HG02973 (cell line): ENCODE results near the gene ENDOD1.

Experiments used
- ATAC-seq: cut with Tn5 transposase; IDR thresholded peaks from one replicate; pipeline ENCODE4 v1.9.1; 2021; ENCODE audit warnings: moderate library complexity; ENCODE audit not compliant: unreplicated experiment

Gene ENDOD1

GRCh38 chr11:95076416-95076815 lies 13.2 kb upstream of the ENDOD1 start:
- peak; percentile 67 for ATAC-seq

GRCh38 chr11:95076981-95077380 lies 12.7 kb upstream of the ENDOD1 start:
- ATAC-seq = no peak

- ATAC-seq = no peak
Observed at GRCh38 chr11:95078526-95078925, 11.1 kb upstream of the ENDOD1 start.

- ATAC-seq = no peak
Observed at GRCh38 chr11:95081010-95081409, 8.6 kb upstream of the ENDOD1 start.

GRCh38 chr11:95081412-95081811 lies 8.2 kb upstream of the ENDOD1 start:
- no peak for ATAC-seq

GRCh38 chr11:95082576-95083001 lies 7.1 kb upstream of the ENDOD1 start:
- ATAC-seq = no peak

- ATAC-seq = peak; percentile 48
Observed at GRCh38 chr11:95084509-95084908, 5.1 kb upstream of the ENDOD1 start.

- no peak for ATAC-seq
Observed at GRCh38 chr11:95085117-95085816, 4.4 kb upstream of the ENDOD1 start.

- ATAC-seq = no peak
Observed at GRCh38 chr11:95086151-95086550, 3.5 kb upstream of the ENDOD1 start.

- no peak for ATAC-seq
Observed at GRCh38 chr11:95086836-95087570, 2.6 kb upstream of the ENDOD1 start.

- peak; percentile 43 for ATAC-seq
Observed at GRCh38 chr11:95088946-95089619, 563 bp upstream of the ENDOD1 start.

- ATAC-seq = no peak
Observed at GRCh38 chr11:95091663-95092180, 2.1 kb downstream of the ENDOD1 start.

- no peak for ATAC-seq
Observed at GRCh38 chr11:95092549-95093324, 3.1 kb downstream of the ENDOD1 start.

- ATAC-seq = no peak
Observed at GRCh38 chr11:95093548-95093947, 3.9 kb downstream of the ENDOD1 start.

GRCh38 chr11:95095858-95096587 lies 6.4 kb downstream of the ENDOD1 start:
- ATAC-seq = peak; percentile 89

GRCh38 chr11:95097209-95097608 lies 7.6 kb downstream of the ENDOD1 start:
- no peak for ATAC-seq

- ATAC-seq = no peak
Observed at GRCh38 chr11:95098826-95099225, 9.2 kb downstream of the ENDOD1 start.

- ATAC-seq = no peak
Observed at GRCh38 chr11:95100191-95100648, 10.6 kb downstream of the ENDOD1 start.

GRCh38 chr11:95100856-95101507 lies 11.3 kb downstream of the ENDOD1 start:
- ATAC-seq = no peak

GRCh38 chr11:95101935-95102334 lies 12.3 kb downstream of the ENDOD1 start:
- no peak for ATAC-seq
